GM12878 (cell line): Measurements from ENCODE around the gene SETD2.

ENCODE experiments used
- NRF1 ChIP-seq: conservative IDR thresholded peaks from 2 replicates; pipeline ENCODE4 v1.6.1; 2011; ENCODE audit warnings: mild to moderate bottlenecking, low read depth, low read length, improper control_type of control experiment
- POLR2A ChIP-seq: IDR thresholded peaks from 2 replicates; pipeline ENCODE4 v1.6.1; 2011; ENCODE audit warnings: low read depth, mild to moderate bottlenecking, low read length
- POLR2AphosphoS5 ChIP-seq: IDR thresholded peaks from 2 replicates; pipeline ENCODE4 v1.6.1; 2011; ENCODE audit warnings: mild to moderate bottlenecking, low read length, inconsistent platforms
- SUZ12 ChIP-seq: fragments of 200-600 bp; sonication (generic); IDR thresholded peaks from one replicate; pipeline ENCODE4 v1.6.1; 2018; ENCODE audit warnings: antibody characterized with exemption, mild to moderate bottlenecking; ENCODE audit not compliant: unreplicated experiment
- ZNF384 ChIP-seq: IDR thresholded peaks from 2 replicates; pipeline ENCODE4 v1.6.1; 2012; ENCODE audit warnings: low read depth, mild to moderate bottlenecking, low read length, improper control_type of control experiment, borderline replicate concordance
- TF ChIP-seq, protein P1 (sequence below): IDR thresholded peaks from 2 replicates; pipeline ENCODE4 v1.6.1; 2011; ENCODE audit warnings: borderline replicate concordance, low read depth, mild to moderate bottlenecking, moderate library complexity, low read length; ENCODE audit not compliant: insufficient read depth, poor library complexity, severe bottlenecking
- TF ChIP-seq, protein P2 (sequence below), 3 experiments: IDR thresholded peaks in 2 of 3; conservative IDR thresholded peaks in 1 of 3; 2 replicates each; pipeline ENCODE4 v1.5.1; 2011; ENCODE audit warnings: low read depth in 3 of 3, low read length in 3 of 3, mild to moderate bottlenecking in 3 of 3, control low read depth in 2 of 3, moderate library complexity in 2 of 3, inconsistent platforms in 1 of 3, mixed read lengths in 1 of 3; ENCODE audit not compliant: control insufficient read depth in 2 of 3, insufficient read depth in 1 of 3; ENCODE audit errors: extremely low read depth in 1 of 3
- TF ChIP-seq, protein P3 (sequence below): fragments of 150-350 bp; IDR thresholded peaks from 2 replicates; pipeline ENCODE4 v1.6.1; 2016; ENCODE audit warnings: low read depth, low read length

DNA sequence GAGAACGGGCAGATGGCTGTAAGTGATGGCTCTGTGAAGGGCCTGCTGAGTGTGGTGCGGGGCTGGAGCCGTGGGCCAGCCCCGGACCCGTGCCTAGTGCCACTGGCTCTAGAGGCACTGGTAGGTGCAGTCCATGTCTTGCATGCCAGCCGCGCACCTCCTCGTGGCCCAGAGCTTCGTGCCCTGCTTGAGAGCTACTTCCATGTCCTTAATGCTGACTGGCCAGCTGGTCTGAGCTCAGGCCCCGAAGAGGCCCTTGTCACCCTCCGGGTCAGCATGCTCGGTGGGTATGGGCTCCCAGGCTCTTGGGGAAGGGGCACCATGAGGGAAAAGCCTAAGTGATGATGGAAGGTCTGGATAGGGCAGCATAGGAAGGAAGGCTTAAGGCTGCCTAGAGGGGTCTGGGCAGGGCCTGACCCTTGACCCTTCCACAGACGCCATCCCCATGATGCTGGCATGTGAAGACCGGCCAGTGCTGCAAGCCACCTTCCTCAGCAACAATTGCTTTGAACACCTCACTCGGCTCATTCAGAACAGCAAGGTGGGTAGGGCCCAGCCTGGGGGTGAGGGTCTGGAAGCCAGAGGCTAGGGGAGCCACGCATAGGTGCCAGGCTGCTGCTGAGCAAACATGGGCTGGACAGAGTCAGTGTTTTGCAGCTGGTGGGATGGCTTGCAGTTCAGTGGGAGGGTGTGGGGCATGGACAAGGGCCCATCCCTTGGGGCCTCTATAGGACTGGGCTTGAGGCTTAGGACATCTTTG is 172.3 kb downstream of the SETD2 start:
- TF ChIP-seq ZNF384 (no peak), NRF1 (no peak), POLR2A (no peak), SUZ12 (no peak), POLR2AphosphoS5 (no peak)
- TF ChIP-seq, protein P1, sequence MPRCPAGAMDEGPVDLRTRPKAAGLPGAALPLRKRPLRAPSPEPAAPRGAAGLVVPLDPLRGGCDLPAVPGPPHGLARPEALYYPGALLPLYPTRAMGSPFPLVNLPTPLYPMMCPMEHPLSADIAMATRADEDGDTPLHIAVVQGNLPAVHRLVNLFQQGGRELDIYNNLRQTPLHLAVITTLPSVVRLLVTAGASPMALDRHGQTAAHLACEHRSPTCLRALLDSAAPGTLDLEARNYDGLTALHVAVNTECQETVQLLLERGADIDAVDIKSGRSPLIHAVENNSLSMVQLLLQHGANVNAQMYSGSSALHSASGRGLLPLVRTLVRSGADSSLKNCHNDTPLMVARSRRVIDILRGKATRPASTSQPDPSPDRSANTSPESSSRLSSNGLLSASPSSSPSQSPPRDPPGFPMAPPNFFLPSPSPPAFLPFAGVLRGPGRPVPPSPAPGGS, result no peak
- TF ChIP-seq, protein P2, sequence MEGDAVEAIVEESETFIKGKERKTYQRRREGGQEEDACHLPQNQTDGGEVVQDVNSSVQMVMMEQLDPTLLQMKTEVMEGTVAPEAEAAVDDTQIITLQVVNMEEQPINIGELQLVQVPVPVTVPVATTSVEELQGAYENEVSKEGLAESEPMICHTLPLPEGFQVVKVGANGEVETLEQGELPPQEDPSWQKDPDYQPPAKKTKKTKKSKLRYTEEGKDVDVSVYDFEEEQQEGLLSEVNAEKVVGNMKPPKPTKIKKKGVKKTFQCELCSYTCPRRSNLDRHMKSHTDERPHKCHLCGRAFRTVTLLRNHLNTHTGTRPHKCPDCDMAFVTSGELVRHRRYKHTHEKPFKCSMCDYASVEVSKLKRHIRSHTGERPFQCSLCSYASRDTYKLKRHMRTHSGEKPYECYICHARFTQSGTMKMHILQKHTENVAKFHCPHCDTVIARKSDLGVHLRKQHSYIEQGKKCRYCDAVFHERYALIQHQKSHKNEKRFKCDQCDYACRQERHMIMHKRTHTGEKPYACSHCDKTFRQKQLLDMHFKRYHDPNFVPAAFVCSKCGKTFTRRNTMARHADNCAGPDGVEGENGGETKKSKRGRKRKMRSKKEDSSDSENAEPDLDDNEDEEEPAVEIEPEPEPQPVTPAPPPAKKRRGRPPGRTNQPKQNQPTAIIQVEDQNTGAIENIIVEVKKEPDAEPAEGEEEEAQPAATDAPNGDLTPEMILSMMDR (IDR thresholded peaks at IDR 0.05 in 2 of 3, conservative IDR thresholded peaks at IDR 0.05 in 1 of 3; ENCODE audit: control insufficient read depth in 2 of 3, extremely low read depth in 1 of 3, insufficient read depth in 1 of 3, low read depth in 3 of 3, low read length in 3 of 3), result no peak
- TF ChIP-seq, protein P3, sequence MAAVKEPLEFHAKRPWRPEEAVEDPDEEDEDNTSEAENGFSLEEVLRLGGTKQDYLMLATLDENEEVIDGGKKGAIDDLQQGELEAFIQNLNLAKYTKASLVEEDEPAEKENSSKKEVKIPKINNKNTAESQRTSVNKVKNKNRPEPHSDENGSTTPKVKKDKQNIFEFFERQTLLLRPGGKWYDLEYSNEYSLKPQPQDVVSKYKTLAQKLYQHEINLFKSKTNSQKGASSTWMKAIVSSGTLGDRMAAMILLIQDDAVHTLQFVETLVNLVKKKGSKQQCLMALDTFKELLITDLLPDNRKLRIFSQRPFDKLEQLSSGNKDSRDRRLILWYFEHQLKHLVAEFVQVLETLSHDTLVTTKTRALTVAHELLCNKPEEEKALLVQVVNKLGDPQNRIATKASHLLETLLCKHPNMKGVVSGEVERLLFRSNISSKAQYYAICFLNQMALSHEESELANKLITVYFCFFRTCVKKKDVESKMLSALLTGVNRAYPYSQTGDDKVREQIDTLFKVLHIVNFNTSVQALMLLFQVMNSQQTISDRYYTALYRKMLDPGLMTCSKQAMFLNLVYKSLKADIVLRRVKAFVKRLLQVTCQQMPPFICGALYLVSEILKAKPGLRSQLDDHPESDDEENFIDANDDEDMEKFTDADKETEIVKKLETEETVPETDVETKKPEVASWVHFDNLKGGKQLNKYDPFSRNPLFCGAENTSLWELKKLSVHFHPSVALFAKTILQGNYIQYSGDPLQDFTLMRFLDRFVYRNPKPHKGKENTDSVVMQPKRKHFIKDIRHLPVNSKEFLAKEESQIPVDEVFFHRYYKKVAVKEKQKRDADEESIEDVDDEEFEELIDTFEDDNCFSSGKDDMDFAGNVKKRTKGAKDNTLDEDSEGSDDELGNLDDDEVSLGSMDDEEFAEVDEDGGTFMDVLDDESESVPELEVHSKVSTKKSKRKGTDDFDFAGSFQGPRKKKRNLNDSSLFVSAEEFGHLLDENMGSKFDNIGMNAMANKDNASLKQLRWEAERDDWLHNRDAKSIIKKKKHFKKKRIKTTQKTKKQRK, result no peak
